IMR-90 (cell line): ENCODE measurements around the gene PPP1R13L. TPM values are rescaled to one million over a fixed set of nuclear protein-coding genes. Genes with fewer than 3 reads are reported as not detected.
A peak's percentile ranks its signal among the peaks of the same experiment; 100 is the strongest.

Experiments used
- ATAC-seq: fragments of 200-7000 bp; cut with Tn5 transposase; 2 replicates; pipeline ENCODE4 v1.9.1; 2020; ENCODE audit warnings: low read depth, mild to moderate bottlenecking, moderate library complexity
- BruUV-seq: library from RNA; stranded (reverse); fragments of 400-500 nt; replicated peaks from 2 replicates; lab custom pipeline; 2021; lab: Mats Ljungman, UMichigan
- CTCF ChIA-PET: fragments of 300-600 bp; formaldehyde crosslinking; extraction: SDS; loops from one replicate; lab custom pipeline; 2021; ENCODE audit warnings: antibody characterized with exemption; lab: Yijun Ruan, JAX
- POLR2A ChIA-PET: fragments of 300-600 bp; sonication (Branson Sonifier 250); formaldehyde crosslinking; loops from one replicate; lab custom pipeline; 2022; ENCODE audit warnings: antibody characterized with exemption; ENCODE audit not compliant: unreplicated experiment; lab: Charles Lee
- DNase-seq: peaks from one replicate; pipeline ENCODE4 v3.0.0; 2013
- H2AFZ ChIP-seq: replicated peaks from 2 replicates; pipeline ENCODE3; 2013; ENCODE audit warnings: low read length, mild to moderate bottlenecking; ENCODE audit not compliant: poor library complexity
- H2AK5ac ChIP-seq: 2 replicates; pipeline ENCODE4 v1.6.1; 2013; ENCODE audit warnings: low read depth, low read length, inconsistent platforms
- H2AK9ac ChIP-seq: replicated peaks from 2 replicates; pipeline ENCODE3; 2013; ENCODE audit warnings: mild to moderate bottlenecking, low read depth, low read length, moderate library complexity; ENCODE audit not compliant: poor library complexity
- H2BK120ac ChIP-seq: 2 replicates; pipeline ENCODE4 v1.6.1; 2013; ENCODE audit warnings: low read depth, low read length, inconsistent platforms
- H2BK15ac ChIP-seq: 3 replicates; pipeline ENCODE4 v1.6.1; 2013; ENCODE audit warnings: low read depth, low read length, inconsistent platforms
- H2BK20ac ChIP-seq: 2 replicates; pipeline ENCODE4 v1.6.1; 2013; ENCODE audit warnings: low read depth, mild to moderate bottlenecking, inconsistent platforms, low read length, moderate library complexity
- H2BK5ac ChIP-seq: 2 replicates; pipeline ENCODE4 v1.6.1; 2013; ENCODE audit warnings: mild to moderate bottlenecking, low read depth, low read length, inconsistent platforms; ENCODE audit not compliant: poor library complexity, severe bottlenecking
- H3K14ac ChIP-seq: replicated peaks from 2 replicates; pipeline ENCODE4 v1.6.1; 2013; ENCODE audit warnings: low read depth, low read length, inconsistent platforms
- H3K18ac ChIP-seq: 2 replicates; pipeline ENCODE4 v1.6.1; 2013; ENCODE audit warnings: low read depth, low read length, control low read depth
- H3K23ac ChIP-seq: 2 replicates; pipeline ENCODE4 v1.6.1; 2013; ENCODE audit warnings: low read depth, low read length, inconsistent platforms
- H3K27ac ChIP-seq: 2 replicates; pipeline ENCODE4 v1.5.1; 2013; ENCODE audit warnings: mild to moderate bottlenecking, control low read depth, low read length; ENCODE audit not compliant: insufficient read depth
- H3K27me3 ChIP-seq: 2 replicates; pipeline ENCODE4 v1.6.1; 2013; ENCODE audit warnings: low read length; ENCODE audit not compliant: control insufficient read depth, insufficient read depth
- H3K36me3 ChIP-seq: 2 replicates; pipeline ENCODE4 v1.6.1; 2013; ENCODE audit warnings: low read length, mixed read lengths; ENCODE audit not compliant: control insufficient read depth, insufficient read depth
- H3K4ac ChIP-seq: 2 replicates; pipeline ENCODE4 v1.6.1; 2013; ENCODE audit warnings: low read depth, low read length, inconsistent platforms
- H3K4me1 ChIP-seq: 2 replicates; pipeline ENCODE4 v1.6.1; 2013; ENCODE audit warnings: low read length, mixed read lengths; ENCODE audit not compliant: control insufficient read depth, insufficient read depth
- H3K4me2 ChIP-seq: 2 replicates; pipeline ENCODE4 v1.6.1; 2013; ENCODE audit warnings: low read depth, mild to moderate bottlenecking, control low read depth, low read length, moderate library complexity
- H3K4me3 ChIP-seq: 2 replicates; pipeline ENCODE4 v1.5.1; 2013; ENCODE audit warnings: low read depth, mild to moderate bottlenecking, control low read depth, low read length, moderate library complexity; ENCODE audit not compliant: insufficient read depth
- H3K56ac ChIP-seq: 2 replicates; pipeline ENCODE4 v1.6.1; 2013; ENCODE audit warnings: low read length, inconsistent platforms; ENCODE audit not compliant: insufficient read depth; ENCODE audit errors: extremely low read depth
- H3K79me1 ChIP-seq, 2 experiments: 2 replicates each; pipeline ENCODE4 v1.6.1; 2013; ENCODE audit warnings: low read length in 2 of 2, inconsistent platforms in 1 of 2, low read depth in 1 of 2
- H3K9ac ChIP-seq: 2 replicates; pipeline ENCODE4 v1.6.1; 2013; ENCODE audit warnings: low read depth, low read length, control low read depth
- H3K9me1 ChIP-seq: 2 replicates; pipeline ENCODE4 v1.6.1; 2013; ENCODE audit warnings: low read length, inconsistent platforms; ENCODE audit not compliant: insufficient read depth
- H3K9me3 ChIP-seq: 2 replicates; pipeline ENCODE4 v1.6.1; 2013; ENCODE audit warnings: low read length; ENCODE audit not compliant: control insufficient read depth, insufficient read depth
- H4K20me1 ChIP-seq: 2 replicates; pipeline ENCODE4 v1.6.1; 2013; ENCODE audit warnings: low read length, inconsistent platforms; ENCODE audit not compliant: insufficient read depth
- H4K5ac ChIP-seq: 2 replicates; pipeline ENCODE4 v1.6.1; 2013; ENCODE audit warnings: mild to moderate bottlenecking, low read depth, low read length, control low read depth
- H4K8ac ChIP-seq, 2 experiments: 2 replicates each; pipeline ENCODE4 v1.6.1; 2013; ENCODE audit warnings: low read depth in 2 of 2, low read length in 2 of 2, control low read depth in 1 of 2, inconsistent platforms in 1 of 2
- H4K91ac ChIP-seq: 2 replicates; pipeline ENCODE4 v1.6.1; 2013; ENCODE audit warnings: low read depth, low read length, inconsistent platforms; ENCODE audit not compliant: insufficient read depth
- BHLHE40 ChIP-seq: fragments of 150-350 bp; IDR thresholded peaks from 2 replicates; pipeline ENCODE4 v1.6.1; 2016; ENCODE audit warnings: mild to moderate bottlenecking, low read depth, low read length
- CHD1 ChIP-seq: IDR thresholded peaks from 2 replicates; pipeline ENCODE4 v1.6.1; 2012; ENCODE audit warnings: low read depth, low read length, improper control_type of control experiment
- ELK1 ChIP-seq: fragments of 150-350 bp; IDR thresholded peaks from 2 replicates; pipeline ENCODE4 v1.6.1; 2016; ENCODE audit warnings: low read depth, mild to moderate bottlenecking, low read length, moderate library complexity, borderline replicate concordance
- FOS ChIP-seq: fragments of 150-350 bp; IDR thresholded peaks from 2 replicates; pipeline ENCODE4 v1.6.1; 2016; ENCODE audit warnings: low read depth, low read length
- MAFK ChIP-seq: IDR thresholded peaks from 2 replicates; pipeline ENCODE4 v1.6.1; 2012; ENCODE audit warnings: low read depth, low read length, improper control_type of control experiment
- MAZ ChIP-seq: IDR thresholded peaks from 2 replicates; pipeline ENCODE4 v1.6.1; 2012; ENCODE audit warnings: low read depth, mild to moderate bottlenecking, low read length, improper control_type of control experiment, moderate library complexity, borderline replicate concordance
- MXI1 ChIP-seq: IDR thresholded peaks from 2 replicates; pipeline ENCODE4 v1.6.1; 2012; ENCODE audit warnings: low read depth, mild to moderate bottlenecking, low read length, moderate library complexity, borderline replicate concordance
- NFE2L2 ChIP-seq: fragments of 150-350 bp; IDR thresholded peaks from 2 replicates; pipeline ENCODE4 v1.6.1; 2016; ENCODE audit warnings: low read depth, mild to moderate bottlenecking, low read length
- POLR2A ChIP-seq: IDR thresholded peaks from 2 replicates; pipeline ENCODE4 v1.6.1; 2012; ENCODE audit warnings: mild to moderate bottlenecking, low read depth, low read length
- RAD21 ChIP-seq: IDR thresholded peaks from 2 replicates; pipeline ENCODE4 v1.6.1; 2012; ENCODE audit warnings: low read length, improper control_type of control experiment
- RCOR1 ChIP-seq: IDR thresholded peaks from 2 replicates; pipeline ENCODE4 v1.6.1; 2012; ENCODE audit warnings: mild to moderate bottlenecking, low read length, improper control_type of control experiment; ENCODE audit not compliant: insufficient replicate concordance
- RFX5 ChIP-seq: IDR thresholded peaks from 2 replicates; pipeline ENCODE4 v1.8.0; 2012; ENCODE audit warnings: low read depth, mild to moderate bottlenecking, low read length, moderate library complexity
- USF2 ChIP-seq: fragments of 150-350 bp; IDR thresholded peaks from 2 replicates; pipeline ENCODE4 v1.6.1; 2017; ENCODE audit warnings: mild to moderate bottlenecking, antibody characterized with exemption, low read length, low read depth
- whole genome bisulfite sequencing, 2 experiments: methylation state at CpG; one replicate each; pipeline versions ENCODE4 v1.1.5 to v1.1.7; 2013; ENCODE audit warnings: missing lambda C conversion rate in 2 of 2; ENCODE audit not compliant: insufficient read length in 1 of 2; ENCODE audit errors: extremely low coverage in 2 of 2; 5-methylcytosine and 5-hydroxymethylcytosine counted together
- dilution Hi-C: fragments of 300-500 bp; cut with HindIII; formaldehyde crosslinking; loops from one replicate; pipeline ENCODE4 v1.14.3; 2018; ENCODE audit warnings: low sequenced_read_pairs; ENCODE audit not compliant: unreplicated experiment
- in situ Hi-C: fragments of 300-500 bp; cut with MboI; formaldehyde crosslinking; loops from 3 replicates; pipeline ENCODE4 v1.14.3; 2019; ENCODE audit warnings: low sequenced_read_pairs, inconsistent platforms, mixed read lengths
- intact Hi-C: fragments of 100-400 bp; cut with micrococcal nuclease; formaldehyde crosslinking; loops from 2 replicates; pipeline ENCODE4 v1.10.0; 2022
- polyA plus RNA-seq, 3 experiments: library from polyadenylated mRNA; depleted of rRNA; stranded (reverse); fragments of >200 nt; gene quantifications; 2 replicates each; pipeline ENCODE4 v1.2.3, GENCODE V29; 2012; ENCODE audit warnings: low replicate concordance in 1 of 3
- total RNA-seq: library from RNA; depleted of rRNA; stranded (reverse); fragments of >200 nt; gene quantifications from 2 replicates; pipeline ENCODE4 v1.2.3, GENCODE V29; 2012

The PPP1R13L gene
- total and polyA plus RNA-seq, 2 of the 4 experiments (the other 2 are of a cell fraction) = 3.0 to 13.3 TPM

DNA sequence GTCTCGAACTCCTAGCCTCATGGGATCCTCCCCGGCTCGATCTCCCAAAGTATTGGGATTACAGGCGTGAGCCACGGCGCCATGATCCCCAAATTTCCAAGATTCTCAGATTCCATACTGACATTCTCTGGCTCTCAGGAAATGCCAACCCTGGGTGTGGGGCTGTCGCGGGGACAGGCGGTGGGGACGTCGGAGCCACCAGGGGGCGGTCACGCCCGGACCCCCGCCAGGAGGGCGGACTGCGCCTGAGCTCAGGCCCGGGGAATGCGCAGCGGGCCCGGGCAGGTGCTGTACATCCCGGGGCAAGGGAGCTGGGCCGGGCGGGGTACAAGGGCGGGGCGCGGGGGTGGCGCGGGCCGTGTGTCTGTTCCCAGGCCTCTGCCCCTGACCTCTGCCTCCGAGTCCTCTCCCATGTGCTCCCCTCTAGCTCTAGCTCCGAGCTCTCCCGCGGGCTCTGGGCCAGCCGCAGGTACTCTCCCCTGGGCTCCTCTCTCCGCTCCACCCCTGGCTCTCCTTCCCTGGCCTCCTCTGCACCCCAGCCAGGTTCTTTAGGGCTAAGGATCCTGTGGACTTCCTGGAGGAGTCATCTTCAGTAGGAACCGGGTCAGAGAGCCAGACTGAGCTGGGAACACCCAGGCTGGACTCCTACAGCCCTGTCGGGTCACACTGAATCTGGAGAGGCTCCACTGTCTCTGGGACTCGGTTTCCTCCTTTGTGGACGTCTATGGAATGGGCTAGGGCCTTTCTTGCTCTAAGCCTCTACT lies 2.4 kb downstream of the PPP1R13L start (continued):
- TF ChIP-seq ELK1 (no peak), POLR2A (no peak), RCOR1 (no peak)

- peaks cover 3% of the 10 kb centered on the region for H3K4me1 ChIP-seq
- H2BK5ac ChIP-seq = no peak overlapping the region
- in situ Hi-C loops = no loop called here
- no peak overlapping the region for H3K14ac ChIP-seq
- peak overlapping the region; percentile 31; the same call in 1 of the 2 replicates for H3K23ac ChIP-seq
- H2AK5ac ChIP-seq = no peak overlapping the region
- dilution Hi-C loops = no loop called here
- intact Hi-C loops = no loop called here
- no peak overlapping the region for H2BK20ac ChIP-seq
- no peak overlapping the region for H3K9ac ChIP-seq
- no CpG with 5 or more reads among the region's 6 CpGs for WGBS, 2 experiments
- TF ChIP-seq MXI1 (no peak), RAD21 (no peak), CHD1 (no peak), NFE2L2 (no peak), MAZ (no peak), MAFK (no peak), POLR2A (no peak), ELK1 (no peak), FOS (no peak), RFX5 (no peak), USF2 (no peak), BHLHE40 (no peak)
- peaks cover 10 to 53% of the 10 kb centered on the region in 2 experiments; a peak in 3 of 4 replicates for H3K79me1 ChIP-seq
- no peak overlapping the region for H3K4me2 ChIP-seq
- H2AK9ac ChIP-seq = no peak overlapping the region
- H3K18ac ChIP-seq = no peak overlapping the region
- no peak overlapping the region for H4K8ac ChIP-seq
- H2BK120ac ChIP-seq = no peak overlapping the region
- no peak overlapping the region for H3K56ac ChIP-seq
- H3K9me3 ChIP-seq = no peaks in the 10 kb centered on the region
- peak overlapping the region; percentile 31; the same call in 1 of the 2 replicates for H4K91ac ChIP-seq
- no peak overlapping the region for H2AFZ ChIP-seq
- no peak overlapping the region for H3K4me3 ChIP-seq
- H4K20me1 ChIP-seq = no peaks in the 10 kb centered on the region; the same call in 1 of the 2 replicates
- peaks cover 6% of the 10 kb centered on the region; the same call in 1 of the 2 replicates for H3K9me1 ChIP-seq
- DNase-seq (no peak), ATAC-seq (no peak)
- ChIA-PET CTCF (interaction anchor here (1.4 kb wide), 1 partner anchor 77 kb away, joined by 3 read pairs; no protein-coding TSS in a partner anchor), POLR2A (no interaction called here)
- H4K5ac ChIP-seq = no peak overlapping the region
- H3K4ac ChIP-seq = no peak overlapping the region; the same call in 1 of the 2 replicates
- no peak overlapping the region for H3K27ac ChIP-seq
- H3K36me3 ChIP-seq = no peaks in the 10 kb centered on the region
- no peak overlapping the region for H2BK15ac ChIP-seq
- no TSS peak for BruUV-seq
- no peaks in the 10 kb centered on the region for H3K27me3 ChIP-seq
Measured at GRCh38 chr19:45401815-45402214, 3.1 kb downstream of the PPP1R13L start.
